Skeletal muscle cell (primary cell): Measurements from ENCODE around the gene SUFU.
A peak's percentile ranks its signal among the peaks of the same experiment; 100 is the strongest.
"Not testable (repeated sequence)": the region's sequence is repeated elsewhere in the genome, so short reads cannot be mapped to it uniquely, and the experiment has no call there.

Source experiments
- DNase-seq: peaks from one replicate; pipeline ENCODE4 v3.0.0-alpha.2; 2010; ENCODE audit warnings: low read depth
- H3K4me3 ChIP-seq: 2 replicates; pipeline ENCODE4 v1.5.1; 2011; ENCODE audit warnings: low read depth, mild to moderate bottlenecking, control low read depth, low read length, moderate library complexity

Gene SUFU

DNA sequence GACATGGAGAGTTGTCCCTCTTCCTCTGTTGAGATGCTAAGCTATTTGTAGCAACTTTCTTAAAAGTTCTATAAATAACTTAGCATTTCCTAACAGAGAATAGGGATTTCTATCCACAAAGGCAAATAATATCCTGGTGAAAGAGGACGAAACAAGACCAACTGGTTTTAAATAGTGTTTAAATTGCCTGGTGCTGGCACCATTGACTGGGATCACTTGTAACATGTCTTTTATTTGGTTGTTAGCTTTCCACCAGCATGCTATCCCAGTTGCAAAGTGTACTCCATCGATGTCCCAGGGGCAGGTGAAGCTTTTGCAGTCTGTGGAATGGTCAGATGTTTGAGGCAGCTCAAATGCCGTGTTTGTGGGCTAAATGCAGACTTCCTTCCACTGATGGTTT lies 3.7 kb downstream of the SUFU start:
- no peak overlapping the region for H3K4me3 ChIP-seq
- no peak for DNase-seq

DNA sequence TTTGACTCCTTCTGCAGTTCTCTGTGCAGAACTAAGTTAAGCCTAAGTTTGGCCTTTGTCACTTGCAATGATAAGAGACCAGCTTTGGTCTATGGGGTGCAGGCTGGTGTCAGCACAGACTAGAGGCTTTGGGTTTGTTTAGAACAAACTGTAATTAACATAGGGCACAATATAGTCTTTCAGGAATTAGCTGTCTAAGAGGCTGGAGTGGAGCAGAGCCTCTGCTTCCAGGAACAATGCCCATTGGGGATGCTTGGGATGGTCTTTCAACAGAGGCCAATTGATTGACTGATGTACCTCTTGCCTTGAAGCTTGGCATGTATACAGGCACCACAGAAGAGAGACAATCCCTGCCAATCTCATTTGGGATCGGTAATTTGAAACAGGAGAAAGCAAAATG lies 4.7 kb downstream of the SUFU start:
- H3K4me3 ChIP-seq: no peak overlapping the region

GRCh38 chr10:102509387-102509786 lies 5.6 kb downstream of the SUFU start:
- no peak for DNase-seq
- no peak overlapping the region for H3K4me3 ChIP-seq

More for the DNA sequence above, 4.7 kb downstream of the SUFU start:
- no peak for DNase-seq

DNA sequence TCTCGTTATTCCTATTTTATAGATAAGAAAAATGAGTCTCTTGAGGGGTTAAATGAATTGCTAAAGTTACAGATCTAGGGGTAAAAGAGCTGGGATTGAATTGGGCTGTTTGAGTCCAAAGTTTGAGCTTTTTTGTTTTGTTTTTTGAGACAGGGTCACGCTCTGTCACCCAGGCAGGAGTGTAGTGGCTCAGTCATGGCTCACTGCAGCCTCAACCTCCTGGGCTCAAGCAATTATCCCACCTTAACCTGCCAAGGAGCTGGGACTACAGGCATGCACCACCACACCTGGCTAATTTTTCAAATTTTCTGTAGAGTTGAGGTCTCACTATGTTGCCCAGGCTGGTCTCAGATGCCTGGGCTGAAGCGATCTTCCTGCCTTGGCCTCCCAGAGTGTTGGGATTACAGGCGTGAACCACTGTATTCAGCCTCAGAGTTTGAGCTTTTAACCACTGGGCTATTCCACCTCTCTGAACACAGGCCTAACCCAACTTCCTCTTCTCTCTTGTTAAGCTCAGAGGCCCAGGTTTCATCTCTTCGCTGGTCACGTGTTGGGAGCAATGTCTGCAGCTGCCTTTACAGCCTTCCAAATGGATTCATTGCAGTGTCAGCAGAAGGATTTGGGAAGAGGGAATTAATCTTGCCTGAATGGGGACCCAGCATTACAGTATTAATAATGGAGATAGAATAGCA lies 8.0 kb downstream of the SUFU start:
- H3K4me3 ChIP-seq: no peak overlapping the region
- DNase-seq: no peak

DNA sequence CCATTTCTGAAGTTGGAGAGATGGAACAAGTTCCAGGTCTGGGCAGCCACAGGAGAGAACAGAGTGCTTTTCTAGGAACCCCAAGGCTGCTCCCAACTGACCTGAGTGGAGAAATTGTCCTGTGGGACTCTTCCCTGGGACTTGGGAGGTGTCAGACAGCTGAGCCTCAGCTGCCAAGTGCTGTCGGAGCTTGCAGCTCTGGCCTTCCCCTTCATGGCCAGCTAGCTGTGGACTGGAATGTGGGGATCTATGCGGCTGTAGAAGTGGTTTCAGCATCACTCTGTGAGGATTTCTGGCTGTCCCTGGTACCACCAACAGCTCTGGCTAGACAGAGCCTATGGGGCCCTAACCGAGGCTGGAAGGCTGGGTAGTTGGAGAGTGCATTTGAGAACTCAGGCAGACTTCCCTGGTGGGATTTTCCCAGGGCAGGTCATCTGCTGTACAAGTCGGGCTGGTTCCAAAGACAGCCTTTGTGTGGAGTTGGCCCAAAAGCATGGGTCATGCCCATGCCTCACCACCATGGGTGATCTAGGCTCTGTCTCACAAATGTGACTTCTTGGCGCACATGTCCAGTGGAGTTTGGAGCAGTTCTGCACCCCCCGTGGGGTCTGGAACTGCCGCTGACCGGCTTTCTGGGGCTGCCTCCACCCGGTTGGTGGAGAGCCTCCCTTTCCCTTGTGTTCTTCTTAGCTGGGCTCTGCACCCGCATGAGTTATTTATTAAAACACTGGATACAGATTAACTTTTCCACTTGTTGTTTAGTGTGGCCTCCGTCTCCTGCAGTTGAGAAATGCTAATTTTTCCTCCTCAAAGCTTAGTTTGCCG lies 10.9 kb downstream of the SUFU start:
- no peak overlapping the region for H3K4me3 ChIP-seq
- no peak for DNase-seq

DNA sequence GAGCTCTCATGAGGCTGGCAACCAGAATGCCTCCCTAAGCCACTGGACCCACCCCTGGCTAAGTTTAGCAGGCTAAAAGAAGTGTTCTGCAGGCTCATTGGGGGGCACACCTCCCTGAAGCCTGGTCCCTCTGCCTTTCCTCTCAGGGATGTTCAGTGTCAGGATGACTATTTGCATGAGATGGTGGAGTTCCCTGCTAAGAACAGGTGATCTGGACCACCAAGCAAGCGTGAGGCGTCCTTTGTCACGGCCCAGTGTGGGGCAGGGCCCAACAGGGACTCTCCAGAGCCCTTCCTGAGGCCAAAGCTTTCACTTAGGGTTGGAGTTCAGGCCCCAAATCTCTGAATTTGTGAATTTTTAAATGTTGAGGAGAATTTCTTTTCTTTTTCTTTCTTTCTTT lies 12.0 kb downstream of the SUFU start:
- H3K4me3 ChIP-seq: no peak overlapping the region
- no peak for DNase-seq

- DNase-seq: no peak
- H3K4me3 ChIP-seq: no peak overlapping the region
These were observed 13.8 kb downstream of the SUFU start for GRCh38 chr10:102517553-102517952.

- H3K4me3 ChIP-seq: no peak overlapping the region
- no peak for DNase-seq
These were observed 15.6 kb downstream of the SUFU start for GRCh38 chr10:102519246-102519825.

DNA sequence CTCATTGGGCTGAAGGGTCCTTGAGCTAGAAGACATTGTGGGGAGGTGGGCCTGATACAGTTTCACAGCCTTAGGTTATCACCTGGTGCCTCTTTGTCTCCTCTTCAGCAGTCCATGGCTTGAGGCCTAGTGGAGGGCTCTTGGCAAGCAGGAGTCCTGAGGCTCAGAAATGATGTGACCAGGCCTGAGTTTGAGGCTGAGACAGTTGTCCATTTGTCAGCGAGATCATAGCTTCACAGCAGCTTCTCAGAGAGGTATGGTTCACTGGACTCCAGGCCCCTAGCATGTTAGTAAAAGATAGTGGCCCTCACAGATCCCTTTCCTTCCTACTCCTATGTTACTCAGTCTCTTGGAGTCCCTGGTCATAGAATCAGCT lies 19.1 kb downstream of the SUFU start:
- H3K4me3 ChIP-seq: no peak overlapping the region
- DNase-seq: no peak

GRCh38 chr10:102523250-102524029 lies 19.7 kb downstream of the SUFU start:
- peak; percentile 85 for DNase-seq
- no peak overlapping the region for H3K4me3 ChIP-seq

DNA sequence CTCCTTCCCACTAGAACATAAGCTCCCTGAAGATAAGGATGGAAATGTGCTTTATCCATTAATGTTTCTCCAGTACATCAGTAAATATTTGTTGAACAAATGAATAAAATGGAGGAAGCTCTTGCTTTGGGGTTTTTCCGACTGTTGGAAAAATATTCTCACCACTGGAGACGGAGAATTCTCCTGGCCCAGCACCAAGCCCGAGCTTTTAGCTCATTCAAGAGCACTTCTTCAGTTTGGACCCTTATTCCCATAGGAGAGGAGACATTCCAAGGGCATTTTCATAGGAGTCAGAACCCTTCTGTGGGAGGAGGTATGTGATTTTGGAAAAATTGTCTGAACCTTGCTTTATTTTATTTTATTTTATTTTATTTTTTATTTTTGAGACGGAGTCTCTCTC lies 21.0 kb downstream of the SUFU start:
- no peak overlapping the region for H3K4me3 ChIP-seq

GRCh38 chr10:102527546-102527945 lies 23.8 kb downstream of the SUFU start:
- H3K4me3 ChIP-seq: no peak overlapping the region
- DNase-seq: no peak

More for the DNA sequence above, 21.0 kb downstream of the SUFU start:
- no peak for DNase-seq

GRCh38 chr10:102534333-102534732 lies 30.6 kb downstream of the SUFU start:
- no peak for DNase-seq
- H3K4me3 ChIP-seq: no peak overlapping the region

GRCh38 chr10:102534966-102535365 lies 31.2 kb downstream of the SUFU start:
- DNase-seq: not testable (repeated sequence)

GRCh38 chr10:102535481-102536147 lies 31.8 kb downstream of the SUFU start:
- no peak for DNase-seq
- H3K4me3 ChIP-seq: no peak overlapping the region

More at GRCh38 chr10:102534966-102535365, 31.2 kb downstream of the SUFU start:
- H3K4me3 ChIP-seq: not testable (repeated sequence)

GRCh38 chr10:102537367-102537766 lies 33.6 kb downstream of the SUFU start:
- H3K4me3 ChIP-seq: no peak overlapping the region
- DNase-seq: no peak

DNA sequence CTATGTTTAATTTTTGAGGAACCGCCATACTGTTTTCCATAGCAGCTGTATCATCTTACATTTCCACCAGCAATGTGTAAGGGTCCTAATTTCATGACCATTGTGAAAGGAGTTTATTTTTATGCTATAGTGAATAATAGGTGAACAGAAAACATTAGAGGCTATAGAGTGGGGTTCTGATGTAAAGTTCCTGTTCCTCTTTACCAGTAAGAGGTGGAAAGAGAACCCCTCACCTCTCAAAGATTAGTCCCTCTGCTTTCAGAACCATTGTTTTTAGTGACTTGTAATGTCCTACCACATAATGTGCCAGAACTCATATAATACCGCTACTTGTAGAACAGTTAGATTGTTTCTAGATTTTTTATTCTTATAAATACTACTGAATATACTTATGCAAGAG lies 34.2 kb downstream of the SUFU start:
- H3K4me3 ChIP-seq: no peak overlapping the region
- no peak for DNase-seq

- H3K4me3 ChIP-seq: no peak overlapping the region
- DNase-seq: no peak
These were observed 35.0 kb downstream of the SUFU start for GRCh38 chr10:102538811-102539210.

DNA sequence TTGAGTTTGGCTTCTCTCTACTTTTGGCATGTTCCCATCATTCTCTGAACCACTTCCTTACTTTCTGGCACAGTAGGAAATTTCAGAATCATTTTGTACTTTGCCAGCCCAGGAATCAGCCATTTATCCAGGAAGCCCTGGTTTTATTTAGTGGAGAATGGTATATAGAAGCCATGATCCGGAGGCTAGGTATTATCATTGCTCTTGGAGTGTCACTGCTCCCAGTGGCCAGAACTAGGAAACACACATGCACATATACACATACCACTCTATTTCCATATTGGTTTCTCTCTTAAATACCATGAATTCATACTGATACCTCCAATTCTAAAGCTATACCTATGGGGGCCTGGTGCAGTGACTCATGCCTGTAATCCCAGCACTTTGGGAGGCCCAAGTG lies 36.3 kb downstream of the SUFU start:
- no peak for DNase-seq
- H3K4me3 ChIP-seq: no peak overlapping the region
